NCI-H1436 treated with DMSO at 0.1 percent for 48 hours (cell line): ENCODE data around the gene ZNF366.

ENCODE experiments used
- DNase-seq: peaks from one replicate; lab custom pipeline; 2025; lab: John Stamatoyannopoulos, UW

Gene ZNF366, protein sequence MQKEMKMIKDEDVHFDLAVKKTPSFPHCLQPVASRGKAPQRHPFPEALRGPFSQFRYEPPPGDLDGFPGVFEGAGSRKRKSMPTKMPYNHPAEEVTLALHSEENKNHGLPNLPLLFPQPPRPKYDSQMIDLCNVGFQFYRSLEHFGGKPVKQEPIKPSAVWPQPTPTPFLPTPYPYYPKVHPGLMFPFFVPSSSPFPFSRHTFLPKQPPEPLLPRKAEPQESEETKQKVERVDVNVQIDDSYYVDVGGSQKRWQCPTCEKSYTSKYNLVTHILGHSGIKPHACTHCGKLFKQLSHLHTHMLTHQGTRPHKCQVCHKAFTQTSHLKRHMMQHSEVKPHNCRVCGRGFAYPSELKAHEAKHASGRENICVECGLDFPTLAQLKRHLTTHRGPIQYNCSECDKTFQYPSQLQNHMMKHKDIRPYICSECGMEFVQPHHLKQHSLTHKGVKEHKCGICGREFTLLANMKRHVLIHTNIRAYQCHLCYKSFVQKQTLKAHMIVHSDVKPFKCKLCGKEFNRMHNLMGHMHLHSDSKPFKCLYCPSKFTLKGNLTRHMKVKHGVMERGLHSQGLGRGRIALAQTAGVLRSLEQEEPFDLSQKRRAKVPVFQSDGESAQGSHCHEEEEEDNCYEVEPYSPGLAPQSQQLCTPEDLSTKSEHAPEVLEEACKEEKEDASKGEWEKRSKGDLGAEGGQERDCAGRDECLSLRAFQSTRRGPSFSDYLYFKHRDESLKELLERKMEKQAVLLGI

GRCh38 chr5:72507231-72507906 is at the start of gene ZNF366:
TSS of gene ZNF366 (minus strand) at chr5:72507410. CDS start at chr5:72461496, 45,914 bp downstream.
- DNase-seq = no peak

- DNase-seq = peak; percentile 36
Measured at GRCh38 chr5:72556351-72557166, 49.3 kb upstream of the ZNF366 start.

GRCh38 chr5:72555871-72556270 is 48.7 kb upstream of the ZNF366 start:
- DNase-seq = peak; percentile 6

- no peak for DNase-seq
Measured at GRCh38 chr5:72554897-72555296, 47.7 kb upstream of the ZNF366 start.

GRCh38 chr5:72552041-72552557 is 44.9 kb upstream of the ZNF366 start:
- DNase-seq = no peak

DNA sequence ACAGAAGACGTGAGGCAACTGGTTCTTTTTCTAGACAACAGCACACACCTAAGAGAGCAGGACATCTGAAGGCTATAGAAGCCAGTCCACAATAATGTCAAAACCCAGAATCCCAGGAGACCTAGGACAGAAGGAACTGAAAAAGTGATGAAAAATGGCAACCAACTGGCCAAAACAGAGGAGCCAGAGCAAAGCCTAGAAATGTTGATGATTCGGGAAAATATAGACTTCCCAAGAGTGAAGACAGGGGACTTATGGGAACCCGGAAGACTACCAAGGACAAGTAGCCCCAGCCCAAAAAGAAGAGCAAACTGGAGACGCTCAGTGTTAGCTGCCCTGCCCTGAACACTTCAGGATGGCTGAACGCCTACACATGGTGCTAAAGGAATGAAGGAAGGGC is 43.4 kb upstream of the ZNF366 start:
- DNase-seq = no peak

- DNase-seq = no peak
Measured at GRCh38 chr5:72543811-72544210, 36.6 kb upstream of the ZNF366 start.

DNA sequence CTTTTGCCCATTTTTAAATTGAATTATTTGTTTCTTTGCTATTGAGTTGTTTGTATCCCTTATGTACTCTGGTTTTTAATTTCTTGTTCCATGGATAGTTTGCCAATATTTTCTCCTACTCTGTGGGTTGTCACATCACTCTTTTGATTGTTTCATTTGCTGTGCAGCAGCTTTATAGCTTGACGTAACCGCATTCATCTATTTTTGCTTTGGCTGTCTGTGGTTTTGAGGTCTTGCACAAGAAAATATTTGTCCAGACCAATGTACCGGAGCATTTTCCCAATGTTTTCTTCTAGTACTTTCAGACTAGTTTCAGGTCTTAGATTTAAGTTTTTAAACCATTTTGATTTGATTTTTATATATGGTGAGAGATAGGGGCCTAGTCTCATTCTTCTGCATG is 36.2 kb upstream of the ZNF366 start:
- DNase-seq = no peak

DNA sequence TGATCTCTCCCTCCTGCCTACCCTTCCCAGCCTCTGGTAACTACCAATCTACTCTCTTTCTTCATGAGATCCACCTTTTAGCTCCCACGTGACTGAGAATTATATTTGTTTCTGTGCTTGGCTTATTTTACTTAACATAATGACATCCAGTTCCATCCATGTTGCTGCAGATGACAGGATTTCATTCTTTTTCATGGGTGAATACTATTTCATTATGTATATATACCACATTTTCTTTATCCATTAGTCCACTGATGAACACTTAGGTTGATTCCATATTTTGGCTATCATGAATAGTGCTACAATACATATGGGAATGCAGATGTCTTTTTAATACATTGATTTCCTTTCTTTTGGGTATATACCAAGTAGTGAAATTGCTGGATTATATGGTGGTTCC is 35.5 kb upstream of the ZNF366 start:
- no peak for DNase-seq

DNA sequence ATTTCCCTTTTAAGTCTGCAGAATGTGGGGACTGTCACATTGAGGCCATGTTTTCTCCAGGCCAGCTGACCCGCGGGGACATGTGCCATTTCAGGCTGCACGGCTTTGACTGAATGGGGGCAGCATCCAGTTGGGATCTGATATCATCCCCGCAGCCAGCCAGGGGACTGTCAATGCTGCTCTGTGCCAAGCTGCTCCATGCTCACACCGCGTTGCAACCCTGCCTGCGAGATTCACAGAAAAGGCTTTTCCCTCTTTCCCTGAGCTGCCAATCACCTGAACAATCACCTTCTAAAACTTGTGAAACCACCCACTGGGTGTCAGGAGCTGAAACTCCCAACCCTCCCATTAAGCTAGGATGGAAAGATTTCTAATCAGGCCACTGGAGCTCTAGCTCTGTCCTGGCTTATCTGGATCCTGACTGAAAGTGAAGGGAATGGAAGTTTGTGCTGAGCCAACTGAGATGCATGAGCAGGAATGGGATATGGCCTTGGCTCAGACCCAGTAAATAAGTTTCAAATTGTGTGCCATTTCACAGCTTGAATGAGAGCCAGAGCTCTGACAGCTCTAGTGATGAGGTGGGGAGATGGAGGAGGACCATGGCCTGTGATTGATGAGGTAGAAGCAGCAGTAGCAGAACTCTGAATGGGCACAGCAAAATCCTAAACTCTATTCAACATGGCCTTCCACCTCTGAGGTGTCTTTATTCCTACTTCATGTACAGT is 34.5 kb upstream of the ZNF366 start:
- DNase-seq = no peak

- DNase-seq = no peak
Measured at GRCh38 chr5:72540759-72541438, 33.7 kb upstream of the ZNF366 start.

DNA sequence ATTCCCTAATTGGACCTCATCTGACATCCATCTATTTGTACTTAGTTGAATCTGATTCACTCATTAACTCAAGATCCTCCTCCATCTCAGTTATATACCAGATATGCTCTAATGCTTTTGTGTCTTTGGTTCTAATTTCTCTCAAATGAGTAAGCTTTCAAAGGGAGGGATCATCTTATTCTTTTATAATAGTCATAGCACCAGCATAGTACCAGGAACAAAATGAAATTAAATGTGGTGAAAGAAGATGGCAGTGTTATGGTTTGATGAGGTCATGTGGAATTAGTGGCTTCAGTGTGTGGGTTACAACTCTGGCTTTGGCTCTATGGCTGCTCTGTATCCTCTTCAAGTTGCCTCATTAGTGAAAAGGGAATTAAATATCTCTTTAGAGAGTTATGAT is 32.5 kb upstream of the ZNF366 start:
- DNase-seq = no peak

- DNase-seq = no peak
Measured at GRCh38 chr5:72539038-72539437, 31.8 kb upstream of the ZNF366 start.

DNA sequence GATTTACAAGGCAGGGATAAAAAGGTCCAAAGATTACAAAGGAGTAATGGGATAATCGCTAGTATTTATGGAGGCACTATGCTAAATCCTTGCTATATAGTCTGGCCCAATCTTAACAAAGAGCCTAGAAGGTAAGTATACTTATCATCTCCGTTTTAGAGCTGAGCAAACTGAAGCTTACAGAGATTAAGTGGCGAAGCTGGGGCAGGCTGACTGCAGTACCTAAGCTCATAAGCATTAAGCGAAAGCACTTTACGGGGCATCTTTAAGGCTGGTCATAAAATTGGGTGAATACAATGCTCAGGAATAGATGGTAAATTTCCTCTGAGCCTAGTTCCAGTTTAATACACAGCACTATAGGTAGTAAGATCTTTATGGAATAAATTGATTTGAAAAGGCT is 30.0 kb upstream of the ZNF366 start:
- DNase-seq = peak; percentile 46

- no peak for DNase-seq
Measured at GRCh38 chr5:72531496-72532190, 24.4 kb upstream of the ZNF366 start.

DNA sequence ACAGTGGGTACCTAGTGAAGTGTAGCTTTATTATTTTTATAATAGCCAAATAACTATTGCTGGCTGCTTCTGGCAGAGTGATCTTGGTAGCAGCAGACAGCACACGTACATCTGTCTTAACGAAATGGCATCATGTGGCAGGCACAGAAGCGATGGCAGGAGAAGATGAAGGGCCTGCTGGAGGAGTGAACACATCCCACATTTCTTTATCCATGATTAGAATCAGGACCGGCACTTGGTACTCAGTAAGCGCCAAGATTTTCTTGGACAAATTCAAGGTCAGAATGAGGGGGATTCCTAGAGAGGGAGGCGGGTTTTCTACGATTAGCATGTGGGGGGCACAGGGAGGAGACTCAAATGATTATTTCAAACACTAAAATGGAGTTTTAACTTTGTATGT is 23.0 kb upstream of the ZNF366 start:
- DNase-seq = no peak

DNA sequence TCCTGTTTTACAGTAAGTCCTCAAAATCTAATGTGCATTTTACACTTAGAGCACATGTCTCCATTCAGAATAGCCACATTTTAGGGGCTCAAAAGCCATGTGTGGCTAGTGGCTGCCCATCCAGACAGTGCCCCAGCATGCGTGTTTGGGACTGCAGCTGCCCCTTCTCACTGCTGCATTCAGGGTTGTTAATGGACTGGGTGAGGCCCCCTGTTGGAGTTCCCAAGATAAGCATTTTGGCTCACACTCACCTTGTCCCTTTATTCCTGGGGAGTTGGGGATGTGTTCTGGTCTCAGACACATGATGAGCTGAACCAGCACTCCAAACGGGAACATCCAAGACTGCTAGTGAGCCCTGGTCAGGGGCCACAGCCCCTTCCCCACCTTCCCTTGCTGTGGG is 22.2 kb upstream of the ZNF366 start:
- no peak for DNase-seq

DNA sequence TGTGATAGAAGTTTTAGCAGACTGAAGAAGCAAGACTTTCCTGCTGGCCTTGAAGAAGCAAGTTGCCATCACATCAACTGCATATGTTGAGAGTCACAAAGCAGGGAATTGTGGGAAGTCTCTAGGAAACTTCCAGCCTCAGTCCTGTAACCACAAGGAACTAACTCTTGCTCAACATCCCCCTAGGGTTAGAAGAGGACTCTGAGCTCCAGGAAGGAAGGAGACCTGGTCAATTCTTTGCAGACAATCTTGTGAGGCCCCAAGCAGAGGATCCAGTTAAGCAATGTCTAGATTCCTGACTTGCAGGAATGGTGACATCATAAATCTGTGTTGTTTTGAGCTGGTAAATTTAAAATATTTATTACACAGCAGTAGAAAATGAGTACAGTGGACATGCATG is 18.6 kb upstream of the ZNF366 start:
- no peak for DNase-seq

DNA sequence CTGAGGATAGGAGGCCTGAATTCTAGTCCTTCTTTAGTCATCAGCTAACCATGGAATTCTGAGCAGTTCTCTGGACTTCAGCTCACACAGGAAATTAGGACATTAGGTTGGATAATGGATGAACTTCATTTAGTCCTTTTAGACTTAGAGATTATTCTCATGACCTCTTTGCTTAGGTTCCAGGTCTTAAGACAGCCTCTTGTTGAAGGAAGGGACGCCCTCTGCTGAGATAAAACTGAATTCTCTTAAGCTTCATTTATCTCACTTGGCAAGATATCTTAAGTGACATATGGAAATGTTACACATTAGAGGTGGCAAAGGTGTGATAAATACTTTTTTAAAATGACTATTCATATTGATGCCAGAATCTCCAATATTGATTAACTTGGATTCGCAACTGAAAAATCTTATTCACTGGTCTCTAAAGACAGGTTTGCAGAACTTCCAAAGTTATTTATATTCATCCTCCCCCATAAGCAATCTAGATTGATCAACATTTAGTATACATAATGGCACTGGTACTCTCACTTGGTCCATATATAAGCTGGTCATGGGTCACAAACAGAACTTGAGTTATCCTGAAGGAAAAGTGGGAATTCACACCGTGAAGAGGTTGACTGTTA is 16.9 kb upstream of the ZNF366 start:
- DNase-seq = no peak
